ENCODE results near the gene TECPR1. TPM values are rescaled to one million over a fixed set of nuclear protein-coding genes. Genes with fewer than 3 reads are reported as not detected.
"Not testable (repeated sequence)": the region's sequence is repeated elsewhere in the genome, so short reads cannot be mapped to it uniquely, and the experiment has no call there.

Gene TECPR1
- total RNA-seq, 1 experiment from 2014 or later, result 12.9 TPM

DNA sequence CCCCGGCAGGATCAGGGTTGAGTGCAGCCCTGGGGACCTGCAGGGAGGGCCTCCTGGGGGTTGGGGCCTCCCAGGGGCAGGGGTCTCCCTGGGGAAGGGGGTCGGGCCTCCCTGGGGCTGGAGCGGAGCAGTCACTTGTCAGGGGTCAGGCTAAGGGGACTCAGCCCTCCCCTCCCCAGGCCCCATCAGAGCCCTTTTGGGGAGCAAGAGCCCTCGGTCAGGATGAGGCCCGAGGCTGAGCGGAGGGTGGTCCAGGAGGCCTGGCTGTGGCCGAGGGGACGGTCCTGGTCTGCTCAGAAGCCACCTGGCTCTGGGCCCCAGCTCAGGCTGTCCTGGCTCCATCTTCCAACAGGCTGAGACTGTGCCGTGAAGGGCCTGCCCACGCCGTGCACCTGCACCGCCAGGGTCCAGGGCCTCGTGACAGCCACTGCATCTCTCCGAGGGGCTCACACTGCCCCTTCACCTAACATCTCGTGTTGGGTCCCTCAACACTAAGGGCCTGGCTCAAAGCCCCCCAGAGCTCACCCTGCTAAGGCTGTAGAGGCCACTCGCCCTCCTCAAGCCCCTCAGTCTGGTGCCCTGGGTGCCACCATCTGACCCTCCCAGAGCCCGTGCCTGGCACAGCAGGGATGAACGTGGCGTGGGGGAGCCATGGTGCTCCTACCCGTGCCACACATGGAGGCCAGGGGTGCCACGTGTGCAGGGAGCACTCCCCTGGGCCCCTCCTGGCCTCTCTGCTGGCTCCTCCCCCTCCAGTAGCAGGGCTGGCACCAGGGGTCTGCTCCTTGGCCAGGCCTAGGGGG is 27.9 kb downstream of the TECPR1 start:
- Mint-ChIP-seq H3K4me3 (ENCODE audit: low read depth, unreplicated experiment) (no peak overlapping the region), H3K4me1 (ENCODE audit: low read depth, unreplicated experiment) (peaks cover under 1% of the 10 kb centered on the region), H3K27me3 (ENCODE audit: unreplicated experiment) (no peaks in the 10 kb centered on the region), H3K27ac (ENCODE audit: unreplicated experiment) (no peak overlapping the region), H3K9me3 (ENCODE audit: low read depth, unreplicated experiment) (no peaks in the 10 kb centered on the region), H3K36me3 (ENCODE audit: insufficient read depth, unreplicated experiment) (no peaks in the 10 kb centered on the region)
- CTCF ChIA-PET, result no interaction called here
- no TSS peak for BruUV-seq (replicated peaks)
- DNase-seq, result no peak
- TF ChIP-seq, protein P1, sequence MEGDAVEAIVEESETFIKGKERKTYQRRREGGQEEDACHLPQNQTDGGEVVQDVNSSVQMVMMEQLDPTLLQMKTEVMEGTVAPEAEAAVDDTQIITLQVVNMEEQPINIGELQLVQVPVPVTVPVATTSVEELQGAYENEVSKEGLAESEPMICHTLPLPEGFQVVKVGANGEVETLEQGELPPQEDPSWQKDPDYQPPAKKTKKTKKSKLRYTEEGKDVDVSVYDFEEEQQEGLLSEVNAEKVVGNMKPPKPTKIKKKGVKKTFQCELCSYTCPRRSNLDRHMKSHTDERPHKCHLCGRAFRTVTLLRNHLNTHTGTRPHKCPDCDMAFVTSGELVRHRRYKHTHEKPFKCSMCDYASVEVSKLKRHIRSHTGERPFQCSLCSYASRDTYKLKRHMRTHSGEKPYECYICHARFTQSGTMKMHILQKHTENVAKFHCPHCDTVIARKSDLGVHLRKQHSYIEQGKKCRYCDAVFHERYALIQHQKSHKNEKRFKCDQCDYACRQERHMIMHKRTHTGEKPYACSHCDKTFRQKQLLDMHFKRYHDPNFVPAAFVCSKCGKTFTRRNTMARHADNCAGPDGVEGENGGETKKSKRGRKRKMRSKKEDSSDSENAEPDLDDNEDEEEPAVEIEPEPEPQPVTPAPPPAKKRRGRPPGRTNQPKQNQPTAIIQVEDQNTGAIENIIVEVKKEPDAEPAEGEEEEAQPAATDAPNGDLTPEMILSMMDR (IDR thresholded peaks at IDR 0.05; ENCODE audit: unreplicated experiment), result no peak
- intact Hi-C loops (cut with micrococcal nuclease; ENCODE audit: unreplicated experiment), result no loop called here

DNA sequence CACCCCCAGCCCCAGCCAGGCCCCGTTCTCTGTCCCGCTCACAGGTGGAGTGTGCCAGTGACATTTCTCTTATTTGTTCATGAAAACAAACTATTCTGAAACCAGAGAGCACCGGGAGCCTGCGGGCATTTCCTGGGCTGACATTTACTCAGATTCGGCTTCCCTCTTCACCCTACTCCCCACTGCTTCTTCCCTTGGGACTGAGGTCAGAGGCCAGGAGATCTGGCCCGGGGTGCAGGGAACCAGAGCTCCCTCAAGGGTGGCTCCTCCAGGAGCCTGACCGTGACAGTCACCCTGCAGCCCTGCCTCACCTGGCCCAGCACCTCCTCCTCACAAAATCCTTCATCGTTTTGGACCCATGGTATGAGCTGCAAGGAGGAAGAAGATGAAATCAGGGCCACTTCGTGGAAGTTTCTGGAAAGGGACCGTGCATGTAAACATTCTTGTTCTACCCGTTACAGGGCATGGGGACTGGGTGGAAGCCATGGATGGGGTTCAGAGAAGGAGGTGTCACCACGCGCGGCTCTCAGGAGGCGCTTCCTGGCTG is 28.6 kb downstream of the TECPR1 start:
- Mint-ChIP-seq H3K36me3 (ENCODE audit: insufficient read depth, unreplicated experiment) (no peaks in the 10 kb centered on the region), H3K4me1 (ENCODE audit: low read depth, unreplicated experiment) (peaks cover 7% of the 10 kb centered on the region), H3K27me3 (ENCODE audit: unreplicated experiment) (no peaks in the 10 kb centered on the region), H3K27ac (ENCODE audit: unreplicated experiment) (no peak overlapping the region), H3K9me3 (ENCODE audit: low read depth, unreplicated experiment) (no peaks in the 10 kb centered on the region), H3K4me3 (ENCODE audit: low read depth, unreplicated experiment) (no peak overlapping the region)
- intact Hi-C loops (cut with micrococcal nuclease; ENCODE audit: unreplicated experiment), result no loop called here
- no TSS peak for BruUV-seq (replicated peaks)
- CTCF ChIA-PET, result no interaction called here
- no peak for DNase-seq
- TF ChIP-seq, protein P1 (IDR thresholded peaks at IDR 0.05; ENCODE audit: unreplicated experiment), result no peak

DNA sequence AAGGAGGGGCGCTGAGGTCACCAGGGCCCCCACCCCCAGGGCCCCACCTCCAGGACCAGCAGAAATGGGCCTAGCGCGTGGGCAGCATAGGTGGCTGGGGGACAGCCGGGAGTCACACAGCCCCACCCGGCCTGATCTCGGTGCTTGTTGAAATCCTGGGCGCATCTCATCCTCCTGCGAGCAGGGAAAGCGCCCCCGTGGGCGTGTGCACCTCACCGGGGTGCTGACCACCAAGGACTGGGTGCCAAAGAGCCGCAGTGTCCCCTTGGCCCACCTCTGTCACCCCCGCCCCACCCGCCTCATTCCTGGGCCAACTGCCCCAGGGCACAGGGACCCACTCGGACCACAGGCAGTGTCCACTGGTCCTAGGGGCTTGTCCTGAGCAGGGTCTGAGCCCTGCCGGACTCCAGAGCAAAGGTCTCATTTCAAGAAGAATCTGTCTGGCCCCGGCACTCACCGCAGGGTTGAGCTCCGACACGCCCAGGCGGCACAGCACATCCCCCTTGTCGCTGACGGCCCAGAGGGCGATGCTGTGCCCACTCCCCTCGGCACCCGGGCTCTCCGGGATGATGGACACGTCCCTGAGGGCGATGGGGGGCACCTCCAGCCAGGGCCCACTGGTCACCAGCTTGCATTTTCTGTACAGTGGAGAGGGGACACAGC is 29.4 kb downstream of the TECPR1 start:
- H3K4me3 Mint-ChIP-seq (ENCODE audit: low read depth, unreplicated experiment), result no peak overlapping the region
- no peak overlapping the region for H3K27ac Mint-ChIP-seq (ENCODE audit: unreplicated experiment)
- no peaks in the 10 kb centered on the region for H3K36me3 Mint-ChIP-seq (ENCODE audit: insufficient read depth, unreplicated experiment)
- peaks cover 8% of the 10 kb centered on the region for H3K4me1 Mint-ChIP-seq (ENCODE audit: low read depth, unreplicated experiment)
- CTCF ChIA-PET, result no interaction called here
- intact Hi-C loops (cut with micrococcal nuclease; ENCODE audit: unreplicated experiment), result no loop called here
- no peak for DNase-seq
- H3K27me3 Mint-ChIP-seq (ENCODE audit: unreplicated experiment), result no peaks in the 10 kb centered on the region
- TF ChIP-seq, protein P1 (IDR thresholded peaks at IDR 0.05; ENCODE audit: unreplicated experiment), result no peak
- no TSS peak for BruUV-seq (replicated peaks)
- H3K9me3 Mint-ChIP-seq (ENCODE audit: low read depth, unreplicated experiment), result no peaks in the 10 kb centered on the region

DNA sequence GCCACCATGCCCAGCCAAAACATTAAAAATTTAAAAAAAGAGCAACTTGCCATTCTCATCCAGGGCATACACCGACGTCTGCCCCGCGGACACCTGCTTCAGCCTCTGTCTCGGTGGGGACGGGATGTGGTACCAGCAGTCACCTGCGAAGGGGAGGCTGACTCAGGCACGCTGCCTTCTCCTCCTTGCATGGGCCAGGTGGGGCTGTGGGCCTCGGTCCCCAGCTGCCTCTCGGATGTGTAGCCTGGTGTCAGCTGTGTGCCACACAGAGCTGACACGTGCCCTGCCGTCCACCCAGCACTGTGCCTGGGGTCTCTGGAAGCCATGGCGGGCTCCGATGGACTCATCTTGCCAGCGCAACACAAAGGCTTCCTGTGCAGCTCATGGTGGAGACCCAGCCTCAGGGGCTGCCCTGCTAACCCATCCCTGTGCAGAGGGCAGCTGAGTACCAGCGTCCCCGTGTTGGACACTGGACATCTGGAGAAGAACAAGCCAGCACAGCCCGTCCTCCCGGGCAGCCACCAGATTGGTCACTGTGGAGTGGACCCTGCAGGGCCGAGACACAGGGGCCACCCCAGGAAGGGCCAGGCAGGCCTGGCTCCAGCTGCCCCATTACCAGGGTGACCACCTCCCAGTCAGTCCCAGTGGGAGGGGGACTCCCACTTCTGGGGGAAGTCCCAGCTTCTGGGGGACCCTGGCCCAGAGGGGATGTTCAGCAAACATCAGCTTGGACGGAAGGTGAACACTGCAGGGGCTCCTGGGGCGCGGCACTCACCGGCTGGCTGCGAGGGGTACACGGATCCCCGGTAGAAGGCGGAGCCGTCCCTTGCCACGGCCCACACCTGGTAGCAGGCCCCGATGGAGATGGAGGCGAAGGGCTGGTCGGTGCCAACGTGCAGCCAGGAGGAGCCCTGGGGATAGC is 30.2 kb downstream of the TECPR1 start:
- CTCF ChIA-PET, result no interaction called here
- intact Hi-C loops (cut with micrococcal nuclease; ENCODE audit: unreplicated experiment), result no loop called here

DNA sequence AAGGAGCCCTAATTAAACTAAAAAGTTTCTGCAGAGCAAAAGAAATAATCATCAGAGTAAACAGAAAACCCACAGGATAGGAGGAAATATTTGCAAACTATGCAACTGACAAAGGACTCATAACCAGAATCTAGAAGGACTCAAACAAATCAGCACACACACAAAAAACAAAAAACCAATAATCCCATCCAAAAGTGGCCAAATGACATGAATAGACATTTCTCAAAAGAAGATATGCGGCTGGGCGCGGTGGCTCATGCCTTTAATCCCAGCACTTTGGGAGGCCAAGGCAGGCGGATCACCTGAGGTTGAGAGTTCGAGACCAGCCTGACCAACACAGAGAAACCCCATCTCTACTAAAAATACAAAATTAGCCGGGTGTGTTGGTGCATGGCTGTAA is 32.6 kb downstream of the TECPR1 start:
- H3K27ac Mint-ChIP-seq (ENCODE audit: unreplicated experiment); H3K4me3 Mint-ChIP-seq (ENCODE audit: low read depth, unreplicated experiment); DNase-seq; BruUV-seq (replicated peaks); H3K4me1 Mint-ChIP-seq (ENCODE audit: low read depth, unreplicated experiment); CTCF ChIA-PET; H3K36me3 Mint-ChIP-seq (ENCODE audit: insufficient read depth, unreplicated experiment); H3K9me3 Mint-ChIP-seq (ENCODE audit: low read depth, unreplicated experiment); H3K27me3 Mint-ChIP-seq (ENCODE audit: unreplicated experiment); intact Hi-C loops (cut with micrococcal nuclease; ENCODE audit: unreplicated experiment): not testable (repeated sequence)

More for the DNA sequence above, 30.2 kb downstream of the TECPR1 start:
- Mint-ChIP-seq H3K36me3 (ENCODE audit: insufficient read depth, unreplicated experiment) (no peaks in the 10 kb centered on the region), H3K27ac (ENCODE audit: unreplicated experiment) (no peak overlapping the region), H3K4me3 (ENCODE audit: low read depth, unreplicated experiment) (no peak overlapping the region), H3K4me1 (ENCODE audit: low read depth, unreplicated experiment) (peaks cover 8% of the 10 kb centered on the region), H3K27me3 (ENCODE audit: unreplicated experiment) (no peaks in the 10 kb centered on the region), H3K9me3 (ENCODE audit: low read depth, unreplicated experiment) (no peaks in the 10 kb centered on the region)
- TF ChIP-seq, protein P1 (IDR thresholded peaks at IDR 0.05; ENCODE audit: unreplicated experiment), result no peak
- BruUV-seq (replicated peaks), result no TSS peak
- DNase-seq, result no peak

Data from Calu3 (cell line).